ENCODE results near the gene AMOTL1.

The AMOTL1 gene

GRCh38 chr11:94732617-94733281 is 35.4 kb upstream of the AMOTL1 start:
- Histone ChIP-seq H3K27me3 (ENCODE audit: insufficient read depth, low read length, poor library complexity) (no peaks in the 10 kb centered on the region), H3K4me1 (ENCODE audit: insufficient read depth, low read length) (no peaks in the 10 kb centered on the region), H3K4me2 (ENCODE audit: insufficient read depth, low read length) (no peak overlapping the region), H3K79me2 (ENCODE audit: insufficient read depth, low read length) (no peaks in the 10 kb centered on the region), H2AFZ (ENCODE audit: low read depth, low read length) (no peak overlapping the region), H3K4me3 (ENCODE audit: low read depth in 1 of 2, low read length in 2 of 2) (no peak overlapping the region), H3K27ac (ENCODE audit: low read length) (no peak overlapping the region), H3K9ac (ENCODE audit: low read depth, low read length) (no peak overlapping the region), H3K36me3 (ENCODE audit: insufficient read depth, low read length) (no peaks in the 10 kb centered on the region), H3K9me3 (ENCODE audit: insufficient read depth, low read length, severe bottlenecking) (no peaks in the 10 kb centered on the region), H4K20me1 (ENCODE audit: insufficient read depth, low read length) (no peaks in the 10 kb centered on the region)
- ATAC-seq (ENCODE audit: insufficient read depth, low read depth), result no peak
- TF ChIP-seq EZH2 (IDR thresholded peaks at IDR 0.05; ENCODE audit: borderline replicate concordance, low read depth, low read length, severe bottlenecking), result no peak
- TF ChIP-seq, protein P1, sequence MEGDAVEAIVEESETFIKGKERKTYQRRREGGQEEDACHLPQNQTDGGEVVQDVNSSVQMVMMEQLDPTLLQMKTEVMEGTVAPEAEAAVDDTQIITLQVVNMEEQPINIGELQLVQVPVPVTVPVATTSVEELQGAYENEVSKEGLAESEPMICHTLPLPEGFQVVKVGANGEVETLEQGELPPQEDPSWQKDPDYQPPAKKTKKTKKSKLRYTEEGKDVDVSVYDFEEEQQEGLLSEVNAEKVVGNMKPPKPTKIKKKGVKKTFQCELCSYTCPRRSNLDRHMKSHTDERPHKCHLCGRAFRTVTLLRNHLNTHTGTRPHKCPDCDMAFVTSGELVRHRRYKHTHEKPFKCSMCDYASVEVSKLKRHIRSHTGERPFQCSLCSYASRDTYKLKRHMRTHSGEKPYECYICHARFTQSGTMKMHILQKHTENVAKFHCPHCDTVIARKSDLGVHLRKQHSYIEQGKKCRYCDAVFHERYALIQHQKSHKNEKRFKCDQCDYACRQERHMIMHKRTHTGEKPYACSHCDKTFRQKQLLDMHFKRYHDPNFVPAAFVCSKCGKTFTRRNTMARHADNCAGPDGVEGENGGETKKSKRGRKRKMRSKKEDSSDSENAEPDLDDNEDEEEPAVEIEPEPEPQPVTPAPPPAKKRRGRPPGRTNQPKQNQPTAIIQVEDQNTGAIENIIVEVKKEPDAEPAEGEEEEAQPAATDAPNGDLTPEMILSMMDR (IDR thresholded peaks at IDR 0.05; ENCODE audit: borderline replicate concordance, extremely low read depth, low read length, poor library complexity, severe bottlenecking), result no peak
- no peak for DNase-seq

- Histone ChIP-seq H3K4me3 (ENCODE audit: low read depth in 1 of 2, low read length in 2 of 2) (no peak overlapping the region), H4K20me1 (ENCODE audit: insufficient read depth, low read length) (no peaks in the 10 kb centered on the region), H2AFZ (ENCODE audit: low read depth, low read length) (no peak overlapping the region), H3K36me3 (ENCODE audit: insufficient read depth, low read length) (no peaks in the 10 kb centered on the region), H3K27me3 (ENCODE audit: insufficient read depth, low read length, poor library complexity) (peaks cover 9% of the 10 kb centered on the region), H3K4me2 (ENCODE audit: insufficient read depth, low read length) (no peak overlapping the region), H3K4me1 (ENCODE audit: insufficient read depth, low read length) (no peaks in the 10 kb centered on the region), H3K9ac (ENCODE audit: low read depth, low read length) (no peak overlapping the region), H3K79me2 (ENCODE audit: insufficient read depth, low read length) (no peaks in the 10 kb centered on the region), H3K27ac (ENCODE audit: low read length) (no peak overlapping the region), H3K9me3 (ENCODE audit: insufficient read depth, low read length, severe bottlenecking) (no peaks in the 10 kb centered on the region)
- DNase-seq (peak; percentile 34), ATAC-seq (ENCODE audit: insufficient read depth, low read depth) (peak; percentile 86)
- no peak for TF ChIP-seq EZH2 (IDR thresholded peaks at IDR 0.05; ENCODE audit: borderline replicate concordance, low read depth, low read length, severe bottlenecking)
- TF ChIP-seq, protein P1 (IDR thresholded peaks at IDR 0.05; ENCODE audit: borderline replicate concordance, extremely low read depth, low read length, poor library complexity, severe bottlenecking), result no peak
These were observed 33.4 kb upstream of the AMOTL1 start for GRCh38 chr11:94734563-94735275.

- no peak for DNase-seq
- TF ChIP-seq EZH2 (IDR thresholded peaks at IDR 0.05; ENCODE audit: borderline replicate concordance, low read depth, low read length, severe bottlenecking), result no peak
- TF ChIP-seq, protein P1 (IDR thresholded peaks at IDR 0.05; ENCODE audit: borderline replicate concordance, extremely low read depth, low read length, poor library complexity, severe bottlenecking), result no peak
- H4K20me1 ChIP-seq (ENCODE audit: insufficient read depth, low read length), result no peaks in the 10 kb centered on the region
- no peak overlapping the region for H2AFZ ChIP-seq (ENCODE audit: low read depth, low read length)
- no peak overlapping the region for H3K9ac ChIP-seq (ENCODE audit: low read depth, low read length)
- no peak overlapping the region for H3K4me3 ChIP-seq (ENCODE audit: low read depth in 1 of 2, low read length in 2 of 2)
- H3K27me3 ChIP-seq (ENCODE audit: insufficient read depth, low read length, poor library complexity), result peaks cover 14% of the 10 kb centered on the region
- H3K27ac ChIP-seq (ENCODE audit: low read length), result no peak overlapping the region
- no peaks in the 10 kb centered on the region for H3K79me2 ChIP-seq (ENCODE audit: insufficient read depth, low read length)
- no peaks in the 10 kb centered on the region for H3K4me1 ChIP-seq (ENCODE audit: insufficient read depth, low read length)
- no peaks in the 10 kb centered on the region for H3K9me3 ChIP-seq (ENCODE audit: insufficient read depth, low read length, severe bottlenecking)
- ATAC-seq (ENCODE audit: insufficient read depth, low read depth), result no peak
- no peaks in the 10 kb centered on the region for H3K36me3 ChIP-seq (ENCODE audit: insufficient read depth, low read length)
- no peak overlapping the region for H3K4me2 ChIP-seq (ENCODE audit: insufficient read depth, low read length)
These were observed 32.2 kb upstream of the AMOTL1 start for GRCh38 chr11:94735907-94736306.
